Body of pancreas (tissue), 4 donors: ENCODE results near the gene GALR1. TPM values are rescaled to one million over a fixed set of nuclear protein-coding genes. Genes with fewer than 3 reads are reported as not detected.

ENCODE experiments used
- ATAC-seq: fragments of 150-250 bp; one replicate; pipeline ENCODE4 v1.9.1; 2016
- DNase-seq, 4 donors: peaks; one replicate each; pipeline ENCODE4 v3.0.0-alpha.2; 2019
- H3K27ac ChIP-seq, 4 donors: fragments of 200-600 bp; sonication (generic); 1 replicate in 3 of 4; 2 replicates in 1 of 4; pipeline versions ENCODE4 v1.5.1 to v1.6.1; 2016 to 2019; ENCODE audit warnings: mild to moderate bottlenecking in 1 of 4, mixed read lengths in 1 of 4, moderate library complexity in 1 of 4
- H3K27me3 ChIP-seq, 2 donors: fragments of 200-600 bp; sonication (generic); one replicate each; pipeline ENCODE4 v1.6.0; 2016; ENCODE audit warnings: mild to moderate bottlenecking in 1 of 2
- H3K36me3 ChIP-seq, 2 donors: fragments of 200-600 bp; sonication (generic); replicated peaks in 1 of 2; 2 replicates each; pipeline ENCODE4 v1.5.1; 2016; ENCODE audit warnings: low read depth in 2 of 2; ENCODE audit not compliant: insufficient read depth in 1 of 2
- H3K4me1 ChIP-seq: fragments of 200-600 bp; sonication (generic); one replicate; pipeline ENCODE4 v1.6.0; 2016
- H3K4me3 ChIP-seq, 2 donors: fragments of 200-600 bp; sonication (generic); 1 replicate in 1 of 2; 2 replicates in 1 of 2; pipeline ENCODE4 v1.5.1; 2016 to 2019
- H3K9me3 ChIP-seq, 3 donors: fragments of 200-600 bp; sonication (generic); 1 replicate in 2 of 3; 2 replicates in 1 of 3; pipeline ENCODE4 v1.5.1; 2016
- POLR2A ChIP-seq, 3 donors: fragments of 450-650 bp; IDR thresholded peaks; one replicate each; pipeline ENCODE4 v1.6.1; 2016; ENCODE audit warnings: antibody characterized with exemption in 3 of 3, mild to moderate bottlenecking in 2 of 3
- whole genome bisulfite sequencing, 2 donors: methylation state at CpG; one replicate each; pipeline ENCODE4 v1.1.5; 2017; 5-methylcytosine and 5-hydroxymethylcytosine counted together
- intact Hi-C: fragments of 100-400 bp; cut with DNase I; formaldehyde crosslinking; loops from one replicate; pipeline ENCODE4 v1.15.1; 2023
- total RNA-seq, 2 donors: library from RNA; depleted of rRNA; stranded (reverse); fragments of >200 nt; gene quantifications; one replicate each; pipeline ENCODE4 v1.1.0, GENCODE V29; 2016
- TF ChIP-seq, protein P1 (sequence below), 7 experiments: fragments of 450-650 bp in 4 of 7; fragments of 200-600 bp in 3 of 7; sonication (generic) in 3 of 7; IDR thresholded peaks; one replicate each; pipeline ENCODE4 v1.5.1; 2016 to 2019; ENCODE audit warnings: antibody characterized with exemption in 7 of 7

The GALR1 gene
- total RNA-seq, 2 donors from 2014 or later: under 0.01 TPM; not detected in 1

DNA sequence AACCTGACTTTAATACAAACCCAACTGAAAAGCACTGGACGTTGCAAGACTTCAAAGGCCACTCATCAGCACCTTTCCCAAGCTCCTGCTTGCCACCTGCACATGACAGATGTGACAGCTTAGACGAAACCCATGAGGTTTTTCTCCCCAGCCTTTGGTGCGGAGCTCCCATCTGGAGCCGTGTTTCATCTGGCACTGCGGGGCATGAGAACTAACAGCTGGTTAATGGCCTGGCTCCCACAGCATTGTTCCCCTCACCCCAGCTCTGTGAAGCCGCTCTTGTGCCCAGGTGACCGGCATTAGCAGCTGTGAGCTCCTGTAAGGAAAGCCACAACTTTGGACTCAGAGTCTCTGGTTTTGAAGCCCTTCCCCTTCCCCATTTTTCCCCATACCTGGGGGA, 50.9 kb downstream of the GALR1 start:
- intact Hi-C loops: no loop called here
- Histone ChIP-seq H3K4me1 (peaks cover 16% of the 10 kb centered on the region), H3K9me3 (no peaks in the 10 kb centered on the region), H3K27me3 (no peaks in the 10 kb centered on the region), H3K27ac (peak overlapping the region; percentile 5 to 62 (median 46)), H3K4me3 (no peak overlapping the region), H3K36me3 (no peaks in the 10 kb centered on the region)
- TF ChIP-seq, protein P1, sequence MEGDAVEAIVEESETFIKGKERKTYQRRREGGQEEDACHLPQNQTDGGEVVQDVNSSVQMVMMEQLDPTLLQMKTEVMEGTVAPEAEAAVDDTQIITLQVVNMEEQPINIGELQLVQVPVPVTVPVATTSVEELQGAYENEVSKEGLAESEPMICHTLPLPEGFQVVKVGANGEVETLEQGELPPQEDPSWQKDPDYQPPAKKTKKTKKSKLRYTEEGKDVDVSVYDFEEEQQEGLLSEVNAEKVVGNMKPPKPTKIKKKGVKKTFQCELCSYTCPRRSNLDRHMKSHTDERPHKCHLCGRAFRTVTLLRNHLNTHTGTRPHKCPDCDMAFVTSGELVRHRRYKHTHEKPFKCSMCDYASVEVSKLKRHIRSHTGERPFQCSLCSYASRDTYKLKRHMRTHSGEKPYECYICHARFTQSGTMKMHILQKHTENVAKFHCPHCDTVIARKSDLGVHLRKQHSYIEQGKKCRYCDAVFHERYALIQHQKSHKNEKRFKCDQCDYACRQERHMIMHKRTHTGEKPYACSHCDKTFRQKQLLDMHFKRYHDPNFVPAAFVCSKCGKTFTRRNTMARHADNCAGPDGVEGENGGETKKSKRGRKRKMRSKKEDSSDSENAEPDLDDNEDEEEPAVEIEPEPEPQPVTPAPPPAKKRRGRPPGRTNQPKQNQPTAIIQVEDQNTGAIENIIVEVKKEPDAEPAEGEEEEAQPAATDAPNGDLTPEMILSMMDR (IDR thresholded peaks at IDR 0.05): no peak
- no peak for TF ChIP-seq POLR2A (IDR thresholded peaks at IDR 0.05)
- ATAC-seq (peak; percentile 97), DNase-seq (peak; percentile 81 to 90 (median 89))
- WGBS, 2 donors: 20 to 41% methylated on average over 6 to 7 of the region's 7 CpGs

DNA sequence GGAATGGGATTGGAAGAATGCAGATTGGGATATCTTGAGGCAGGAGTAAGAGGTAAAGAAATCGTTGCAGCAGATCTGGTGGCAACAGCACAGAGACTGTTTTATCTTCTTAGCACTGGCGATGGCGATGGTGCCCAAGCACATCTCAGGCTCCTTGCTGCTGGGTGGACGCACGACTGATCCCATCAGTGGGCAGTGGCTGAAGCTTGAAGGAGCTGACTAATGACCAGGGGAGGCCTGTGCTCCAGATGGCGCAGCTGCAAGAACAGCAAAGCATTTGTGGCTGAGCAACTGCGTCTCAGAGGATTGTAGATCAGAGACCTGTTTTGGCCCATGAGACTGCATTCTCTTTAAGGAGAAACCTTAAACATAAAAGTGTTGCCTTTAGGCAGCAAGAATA, 54.6 kb downstream of the GALR1 start:
- H3K4me3 ChIP-seq: no peak overlapping the region
- peaks cover 16% of the 10 kb centered on the region for H3K4me1 ChIP-seq
- H3K36me3 ChIP-seq: no peaks in the 10 kb centered on the region
- TF ChIP-seq POLR2A (IDR thresholded peaks at IDR 0.05): no peak
- TF ChIP-seq, protein P1 (IDR thresholded peaks at IDR 0.05): no peak
- no peak overlapping the region for H3K27ac ChIP-seq
- no peak for DNase-seq
- ATAC-seq: no peak
- no peaks in the 10 kb centered on the region for H3K27me3 ChIP-seq
- 85% methylated on average over 6 to 7 of the region's 7 CpGs for WGBS, 2 donors
- intact Hi-C loops: no loop called here
- H3K9me3 ChIP-seq: no peaks in the 10 kb centered on the region

DNA sequence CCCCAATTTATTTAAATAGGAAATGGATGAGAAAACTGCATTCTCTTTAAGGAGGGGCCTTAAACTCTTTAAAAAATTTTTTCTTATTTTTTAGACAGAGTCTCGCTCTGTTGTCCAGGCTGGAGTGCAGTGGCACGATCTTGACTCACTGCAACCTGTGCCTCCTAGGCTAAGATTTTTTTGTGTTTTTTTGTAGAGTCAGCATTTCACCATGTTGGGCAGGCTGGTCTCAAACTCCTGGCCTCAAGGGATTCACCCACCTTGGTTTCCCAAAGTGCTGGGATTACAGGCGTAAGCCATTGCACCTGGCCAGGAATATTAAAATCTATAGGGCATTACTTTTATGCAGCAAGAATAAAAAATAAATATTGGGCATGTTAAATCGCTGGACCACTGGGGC, 56.0 kb downstream of the GALR1 start:
- no peaks in the 10 kb centered on the region for H3K27me3 ChIP-seq

DNA sequence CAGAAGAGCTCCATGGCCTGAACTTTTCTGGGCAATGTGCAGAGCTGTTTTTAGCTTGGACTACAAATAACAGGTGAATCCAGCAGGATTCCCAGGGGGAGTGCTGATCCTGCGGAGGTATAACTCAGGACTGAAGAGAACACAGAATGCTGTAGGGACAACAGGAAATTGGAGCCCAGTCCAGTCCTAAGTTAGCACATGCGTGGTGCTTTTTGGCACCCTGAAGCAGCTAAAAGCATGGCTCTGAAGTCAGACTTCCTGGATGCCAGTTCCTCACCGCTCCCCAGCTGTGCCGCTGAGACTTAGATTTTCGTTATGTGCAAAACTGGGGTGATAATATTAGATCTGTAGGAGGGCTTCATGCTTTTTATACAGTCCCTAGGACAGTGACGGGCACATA, 58.6 kb downstream of the GALR1 start:
- Histone ChIP-seq H3K36me3 (no peaks in the 10 kb centered on the region), H3K4me1 (no peaks in the 10 kb centered on the region), H3K4me3 (no peak overlapping the region), H3K27me3 (no peaks in the 10 kb centered on the region), H3K9me3 (no peaks in the 10 kb centered on the region), H3K27ac (no peak overlapping the region)
- ATAC-seq (no peak), DNase-seq (no peak)
- 70 to 77% methylated on average over 6 of the region's 6 CpGs for WGBS, 2 donors
- intact Hi-C loops: no loop called here
- TF ChIP-seq, protein P1 (IDR thresholded peaks at IDR 0.05): no peak
- TF ChIP-seq POLR2A (IDR thresholded peaks at IDR 0.05): no peak

More for the DNA sequence above, 56.0 kb downstream of the GALR1 start:
- TF ChIP-seq, protein P1 (IDR thresholded peaks at IDR 0.05): no peak
- no peak for TF ChIP-seq POLR2A (IDR thresholded peaks at IDR 0.05)
- intact Hi-C loops: no loop called here
- Histone ChIP-seq H3K4me1 (peaks cover 9% of the 10 kb centered on the region), H3K4me3 (no peak overlapping the region), H3K36me3 (no peaks in the 10 kb centered on the region), H3K27ac (no peak overlapping the region), H3K9me3 (no peaks in the 10 kb centered on the region)
- 87 to 90% methylated on average over 4 of the region's 4 CpGs for WGBS, 2 donors
- no peak for DNase-seq
- no peak for ATAC-seq

DNA sequence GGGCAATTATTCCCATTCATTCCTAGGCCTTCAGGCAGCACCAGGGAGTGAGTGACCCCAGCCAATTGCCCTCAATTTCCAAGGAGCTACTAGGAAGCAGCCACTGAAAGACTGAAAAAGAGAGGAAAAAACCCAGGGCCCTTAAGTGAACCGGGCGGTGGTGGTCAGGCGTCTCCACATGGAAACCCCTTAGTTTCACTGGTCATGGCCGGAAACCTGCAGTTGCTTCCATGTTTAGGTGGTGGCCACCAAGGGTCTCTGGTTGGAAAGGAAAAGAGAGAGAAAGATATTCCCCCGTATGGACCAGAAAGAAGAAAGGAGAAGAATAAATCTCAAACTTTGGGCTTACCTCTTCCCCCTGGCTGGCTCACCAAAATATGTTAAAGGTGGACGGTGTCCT, 64.9 kb downstream of the GALR1 start:
- H3K4me1 ChIP-seq: no peaks in the 10 kb centered on the region
- intact Hi-C loops: no loop called here
- no peaks in the 10 kb centered on the region for H3K9me3 ChIP-seq
- TF ChIP-seq, protein P1 (IDR thresholded peaks at IDR 0.05): no peak
- no peak for TF ChIP-seq POLR2A (IDR thresholded peaks at IDR 0.05)
- DNase-seq: no peak
- ATAC-seq: no peak
- no peaks in the 10 kb centered on the region for H3K36me3 ChIP-seq
- WGBS, 2 donors: 90 to 98% methylated on average over 6 of the region's 6 CpGs
- no peak overlapping the region for H3K4me3 ChIP-seq
- H3K27me3 ChIP-seq: no peaks in the 10 kb centered on the region
- H3K27ac ChIP-seq: no peak overlapping the region
